K562 (cell line): Measurements from ENCODE around the gene OR51G1. TPM values are rescaled to one million over a fixed set of nuclear protein-coding genes. Genes with fewer than 3 reads are reported as not detected.

ENCODE experiments used
- ARNT ChIP-seq, 2 experiments: fragments of 450-650 bp; IDR thresholded peaks; 2 replicates each; pipeline ENCODE4 v1.6.1; 2016; ENCODE audit warnings: mild to moderate bottlenecking in 1 of 2
- BHLHE40 ChIP-seq: IDR thresholded peaks from 2 replicates; pipeline ENCODE4 v1.6.1; 2011; ENCODE audit warnings: low read length, improper control_type of control experiment
- EP300 ChIP-seq: IDR thresholded peaks from 2 replicates; pipeline ENCODE4 v1.6.1; 2012; ENCODE audit warnings: low read length, improper control_type of control experiment
- FOSL1 ChIP-seq: fragments of 200-800 bp; sonication (Bioruptor generic); conservative IDR thresholded peaks from 2 replicates; pipeline ENCODE4 v1.6.1; 2016; ENCODE audit warnings: missing genetic modification characterization, missing compliant biosample characterization
- GATAD2B ChIP-seq: fragments of 450-650 bp; IDR thresholded peaks from 2 replicates; pipeline ENCODE4 v1.6.1; 2017; ENCODE audit warnings: mild to moderate bottlenecking, borderline replicate concordance
- JUND ChIP-seq, 2 experiments: IDR thresholded peaks; 2 replicates in 1 of 2; 3 replicates in 1 of 2; pipeline ENCODE4 v1.6.1; 2011; ENCODE audit warnings: borderline replicate concordance in 2 of 2, low read depth in 2 of 2, low read length in 2 of 2, improper control_type of control experiment in 1 of 2, missing biosample characterization in 1 of 2, missing genetic modification characterization in 1 of 2, missing genetic modification reagents in 1 of 2
- RBBP5 ChIP-seq: fragments of 200-600 bp; sonication (generic); IDR thresholded peaks from 2 replicates; pipeline ENCODE4 v1.6.1; 2012; ENCODE audit warnings: borderline replicate concordance, mild to moderate bottlenecking, low read length, control low read depth, inconsistent platforms; ENCODE audit not compliant: insufficient read depth, poor library complexity, severe bottlenecking
- SLC30A9 ChIP-seq: fragments of 250-450 bp; sonication (Bioruptor Pico); IDR thresholded peaks from 2 replicates; pipeline ENCODE4 v1.8.0; 2022; ENCODE audit warnings: mild to moderate bottlenecking, moderate library complexity
- TGIF2 ChIP-seq: sonication (generic); formaldehyde crosslinking; IDR thresholded peaks from 2 replicates; pipeline ENCODE4 v1.8.1; 2022; ENCODE audit warnings: mild to moderate bottlenecking, missing genetic modification reagents, moderate library complexity
- ZNF24 ChIP-seq: fragments of 450-650 bp; IDR thresholded peaks from 2 replicates; pipeline ENCODE4 v1.6.1; 2016
- ZNF561 ChIP-seq: fragments of 450-650 bp; formaldehyde crosslinking; conservative IDR thresholded peaks from 2 replicates; pipeline ENCODE4 v1.4.0; 2020; ENCODE audit warnings: mild to moderate bottlenecking, moderate library complexity
- polyA plus RNA-seq, 8 experiments: library from polyadenylated mRNA; depleted of rRNA in 4 of 8; stranded (reverse) in 5 of 8; unstranded in 3 of 8; fragments of >200 nt; fragmentation: Nextera tagmentation in 2 of 8; fragmentation: Illumina TruSeq in 1 of 8; extraction: Ambion mirVana in 2 of 8; extraction: Trizol in 1 of 8; gene quantifications; 2 replicates each; pipeline versions ENCODE4 v1.2.1 to v1.2.3, GENCODE V29; 2011 to 2014; ENCODE audit warnings: inconsistent platforms in 1 of 8, missing spikeins in 1 of 8
- total RNA-seq, 7 experiments: library from RNA; depleted of rRNA in 6 of 7; stranded (reverse); fragments of >200 nt in 6 of 7; fragmentation: Illumina TruSeq in 2 of 7; extraction: Trizol in 2 of 7; gene quantifications; 2 replicates each; pipeline versions ENCODE4 v1.2.1 to v1.2.3, GENCODE V29; 2011 to 2021; ENCODE audit warnings: low replicate concordance in 1 of 7
- TF ChIP-seq, protein P1 (sequence below): IDR thresholded peaks from 2 replicates; pipeline ENCODE4 v1.6.1; 2012; ENCODE audit warnings: low read depth, low read length, improper control_type of control experiment, borderline replicate concordance
- TF ChIP-seq, protein P2 (sequence below): sonication (generic); formaldehyde crosslinking; IDR thresholded peaks from 2 replicates; pipeline ENCODE4 v1.8.0; 2022; ENCODE audit warnings: mild to moderate bottlenecking, missing genetic modification reagents, borderline replicate concordance
- TF ChIP-seq, protein P3 (sequence below): fragments of 450-650 bp; IDR thresholded peaks from 2 replicates; pipeline ENCODE4 v1.6.1; 2016; ENCODE audit warnings: low read depth, mild to moderate bottlenecking, moderate library complexity
- TF ChIP-seq, protein P4 (sequence below), 3 experiments: IDR thresholded peaks in 2 of 3; conservative IDR thresholded peaks in 1 of 3; 2 replicates each; pipeline ENCODE4 v1.5.1; 2011 to 2012; ENCODE audit warnings: low read length in 3 of 3, mild to moderate bottlenecking in 3 of 3, control low read depth in 2 of 3, improper control_type of control experiment in 1 of 3, inconsistent platforms in 1 of 3, low read depth in 1 of 3, mixed read lengths in 1 of 3, moderate library complexity in 1 of 3; ENCODE audit not compliant: insufficient read depth in 2 of 3
- TF ChIP-seq, protein P5 (sequence below): fragments of 250-450 bp; sonication (Bioruptor Pico); IDR thresholded peaks from 2 replicates; pipeline ENCODE4 v1.6.1; 2021; ENCODE audit warnings: mild to moderate bottlenecking
- TF ChIP-seq, protein P6 (sequence below): sonication (generic); formaldehyde crosslinking; IDR thresholded peaks from 2 replicates; pipeline ENCODE4 v1.8.0; 2023; ENCODE audit warnings: mild to moderate bottlenecking, missing genetic modification reagents

The OR51G1 gene
- total and polyA plus RNA-seq, 9 of the 15 experiments (the other 6 are each of a cell fraction or from before 2014, with no cell fraction given), result not detected

DNA sequence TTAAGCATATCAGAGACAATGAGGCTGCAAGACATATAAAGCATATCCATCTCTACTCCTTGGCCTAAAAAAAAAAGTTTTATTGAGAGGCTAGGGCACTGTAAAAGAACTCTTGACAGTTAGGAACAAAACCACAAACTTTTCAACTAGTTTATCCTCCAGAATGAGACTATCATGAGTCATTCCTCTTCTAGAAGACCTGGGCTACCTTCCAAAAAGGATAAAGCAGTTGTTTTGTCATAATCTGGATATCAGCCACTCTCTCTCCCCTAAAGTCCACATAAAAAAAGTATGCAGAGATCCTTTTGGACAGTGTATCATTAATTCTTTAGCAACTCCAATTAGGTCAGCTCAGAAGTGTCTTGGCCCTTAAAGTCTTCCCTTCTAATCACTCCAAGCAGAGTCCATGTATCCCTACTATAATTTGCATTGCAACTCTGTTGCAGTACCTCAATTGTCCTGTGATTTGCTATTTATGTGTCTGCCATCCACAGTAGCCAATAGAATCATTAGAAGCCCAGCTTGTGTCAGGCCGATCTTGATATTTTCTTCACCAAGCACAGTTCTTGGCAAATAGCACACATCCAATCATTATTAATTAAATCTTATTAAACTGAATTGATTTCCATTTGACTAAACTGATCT lies 32.0 kb downstream of the OR51G1 start (continued):
- TF ChIP-seq, protein P1, sequence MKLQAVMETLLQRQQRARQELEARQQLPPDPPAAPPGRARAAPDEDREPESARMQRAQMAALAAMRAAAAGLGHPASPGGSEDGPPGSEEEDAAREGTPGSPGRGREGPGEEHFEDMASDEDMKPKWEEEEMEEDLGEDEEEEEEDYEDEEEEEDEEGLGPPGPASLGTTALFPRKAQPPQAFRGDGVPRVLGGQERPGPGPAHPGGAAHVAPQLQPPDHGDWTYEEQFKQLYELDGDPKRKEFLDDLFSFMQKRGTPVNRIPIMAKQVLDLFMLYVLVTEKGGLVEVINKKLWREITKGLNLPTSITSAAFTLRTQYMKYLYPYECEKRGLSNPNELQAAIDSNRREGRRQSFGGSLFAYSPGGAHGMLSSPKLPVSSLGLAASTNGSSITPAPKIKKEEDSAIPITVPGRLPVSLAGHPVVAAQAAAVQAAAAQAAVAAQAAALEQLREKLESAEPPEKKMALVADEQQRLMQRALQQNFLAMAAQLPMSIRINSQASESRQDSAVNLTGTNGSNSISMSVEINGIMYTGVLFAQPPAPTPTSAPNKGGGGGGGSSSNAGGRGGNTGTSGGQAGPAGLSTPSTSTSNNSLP, result 0 out of 2 replicates have a peak, but pooled peaks have one; percentile 20
- TF ChIP-seq TGIF2 (CRISPR knock-in tag), result no peak
- TF ChIP-seq, protein P2, sequence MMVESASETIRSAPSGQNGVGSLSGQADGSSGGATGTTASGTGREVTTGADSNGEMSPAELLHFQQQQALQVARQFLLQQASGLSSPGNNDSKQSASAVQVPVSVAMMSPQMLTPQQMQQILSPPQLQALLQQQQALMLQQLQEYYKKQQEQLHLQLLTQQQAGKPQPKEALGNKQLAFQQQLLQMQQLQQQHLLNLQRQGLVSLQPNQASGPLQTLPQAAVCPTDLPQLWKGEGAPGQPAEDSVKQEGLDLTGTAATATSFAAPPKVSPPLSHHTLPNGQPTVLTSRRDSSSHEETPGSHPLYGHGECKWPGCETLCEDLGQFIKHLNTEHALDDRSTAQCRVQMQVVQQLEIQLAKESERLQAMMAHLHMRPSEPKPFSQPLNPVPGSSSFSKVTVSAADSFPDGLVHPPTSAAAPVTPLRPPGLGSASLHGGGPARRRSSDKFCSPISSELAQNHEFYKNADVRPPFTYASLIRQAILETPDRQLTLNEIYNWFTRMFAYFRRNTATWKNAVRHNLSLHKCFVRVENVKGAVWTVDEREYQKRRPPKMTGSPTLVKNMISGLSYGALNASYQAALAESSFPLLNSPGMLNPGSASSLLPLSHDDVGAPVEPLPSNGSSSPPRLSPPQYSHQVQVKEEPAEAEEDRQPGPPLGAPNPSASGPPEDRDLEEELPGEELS, result no peak
- no peak for TF ChIP-seq GATAD2B
- no peak for TF ChIP-seq RBBP5
- TF ChIP-seq ZNF24, result peak; percentile 49; the same call in 1 of the 2 replicates
- no peak for TF ChIP-seq ZNF561 (CRISPR knock-in tag)
- TF ChIP-seq ARNT (IDR thresholded peaks at IDR 0.05), result peak in 1 of 2 experiments; percentile 99; a peak in 2 of 4 replicates
- TF ChIP-seq, protein P3, sequence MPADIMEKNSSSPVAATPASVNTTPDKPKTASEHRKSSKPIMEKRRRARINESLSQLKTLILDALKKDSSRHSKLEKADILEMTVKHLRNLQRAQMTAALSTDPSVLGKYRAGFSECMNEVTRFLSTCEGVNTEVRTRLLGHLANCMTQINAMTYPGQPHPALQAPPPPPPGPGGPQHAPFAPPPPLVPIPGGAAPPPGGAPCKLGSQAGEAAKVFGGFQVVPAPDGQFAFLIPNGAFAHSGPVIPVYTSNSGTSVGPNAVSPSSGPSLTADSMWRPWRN, result no peak
- peak; percentile 65 for TF ChIP-seq JUND (IDR thresholded peaks at IDR 0.05; ENCODE audit: borderline replicate concordance, low read depth, low read length)
- peak; percentile 86; the same call in 1 of the 3 replicates for TF ChIP-seq JUND (tag; IDR thresholded peaks at IDR 0.05; ENCODE audit: borderline replicate concordance, low read depth, low read length)
- TF ChIP-seq SLC30A9 (CRISPR knock-in tag), result no peak
- 0 out of 2 replicates have a peak, but pooled peaks have one; percentile 22 for TF ChIP-seq EP300
- TF ChIP-seq, protein P4, sequence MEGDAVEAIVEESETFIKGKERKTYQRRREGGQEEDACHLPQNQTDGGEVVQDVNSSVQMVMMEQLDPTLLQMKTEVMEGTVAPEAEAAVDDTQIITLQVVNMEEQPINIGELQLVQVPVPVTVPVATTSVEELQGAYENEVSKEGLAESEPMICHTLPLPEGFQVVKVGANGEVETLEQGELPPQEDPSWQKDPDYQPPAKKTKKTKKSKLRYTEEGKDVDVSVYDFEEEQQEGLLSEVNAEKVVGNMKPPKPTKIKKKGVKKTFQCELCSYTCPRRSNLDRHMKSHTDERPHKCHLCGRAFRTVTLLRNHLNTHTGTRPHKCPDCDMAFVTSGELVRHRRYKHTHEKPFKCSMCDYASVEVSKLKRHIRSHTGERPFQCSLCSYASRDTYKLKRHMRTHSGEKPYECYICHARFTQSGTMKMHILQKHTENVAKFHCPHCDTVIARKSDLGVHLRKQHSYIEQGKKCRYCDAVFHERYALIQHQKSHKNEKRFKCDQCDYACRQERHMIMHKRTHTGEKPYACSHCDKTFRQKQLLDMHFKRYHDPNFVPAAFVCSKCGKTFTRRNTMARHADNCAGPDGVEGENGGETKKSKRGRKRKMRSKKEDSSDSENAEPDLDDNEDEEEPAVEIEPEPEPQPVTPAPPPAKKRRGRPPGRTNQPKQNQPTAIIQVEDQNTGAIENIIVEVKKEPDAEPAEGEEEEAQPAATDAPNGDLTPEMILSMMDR (IDR thresholded peaks at IDR 0.05 in 2 of 3, conservative IDR thresholded peaks at IDR 0.05 in 1 of 3; ENCODE audit: insufficient read depth in 2 of 3, low read depth in 1 of 3, low read length in 3 of 3), result peak in 1 of 3 experiments; percentile 13; a peak in 1 of 6 replicates
- TF ChIP-seq, protein P5, sequence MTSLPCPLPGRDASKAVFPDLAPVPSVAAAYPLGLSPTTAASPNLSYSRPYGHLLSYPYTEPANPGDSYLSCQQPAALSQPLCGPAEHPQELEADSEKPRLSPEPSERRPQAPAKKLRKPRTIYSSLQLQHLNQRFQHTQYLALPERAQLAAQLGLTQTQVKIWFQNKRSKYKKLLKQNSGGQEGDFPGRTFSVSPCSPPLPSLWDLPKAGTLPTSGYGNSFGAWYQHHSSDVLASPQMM (CRISPR knock-in tag), result no peak
- TF ChIP-seq BHLHE40, result no peak
- TF ChIP-seq FOSL1 (tag), result peak; percentile 97
- TF ChIP-seq, protein P6, sequence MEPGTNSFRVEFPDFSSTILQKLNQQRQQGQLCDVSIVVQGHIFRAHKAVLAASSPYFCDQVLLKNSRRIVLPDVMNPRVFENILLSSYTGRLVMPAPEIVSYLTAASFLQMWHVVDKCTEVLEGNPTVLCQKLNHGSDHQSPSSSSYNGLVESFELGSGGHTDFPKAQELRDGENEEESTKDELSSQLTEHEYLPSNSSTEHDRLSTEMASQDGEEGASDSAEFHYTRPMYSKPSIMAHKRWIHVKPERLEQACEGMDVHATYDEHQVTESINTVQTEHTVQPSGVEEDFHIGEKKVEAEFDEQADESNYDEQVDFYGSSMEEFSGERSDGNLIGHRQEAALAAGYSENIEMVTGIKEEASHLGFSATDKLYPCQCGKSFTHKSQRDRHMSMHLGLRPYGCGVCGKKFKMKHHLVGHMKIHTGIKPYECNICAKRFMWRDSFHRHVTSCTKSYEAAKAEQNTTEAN, result no peak
